ENCODE data around the gene NAGS. TPM values are rescaled to one million over a fixed set of nuclear protein-coding genes. Genes with fewer than 3 reads are reported as not detected.

Gene NAGS
- total and polyA plus RNA-seq, 2 donors (not counting 1 experiment from before 2014, with no cell fraction given) = 0.58 to 7.4 TPM

GRCh38 chr17:44004761-44005526 is 522 bp downstream of the NAGS start:
- H3K4me2 ChIP-seq (ENCODE audit: extremely low read depth, insufficient read depth, low read length) = peak overlapping the region; percentile 71
- H3K9ac ChIP-seq (ENCODE audit: insufficient read depth, low read length) = no peak overlapping the region
- no peaks in the 10 kb centered on the region for H3K27me3 ChIP-seq (ENCODE audit: control insufficient read depth, insufficient read depth, low read length)
- peak overlapping the region in 3 of 4 experiments; percentile 20 to 71 (median 67) for H3K4me3 ChIP-seq (replicated peaks in 1 of 4; ENCODE audit: control extremely low read depth in 1 of 4, insufficient read depth in 1 of 4, low read depth in 3 of 4, low read length in 4 of 4)
- H3K9me3 ChIP-seq (ENCODE audit: control insufficient read depth, insufficient read depth, low read depth, low read length) = no peaks in the 10 kb centered on the region
- H2AFZ ChIP-seq (ENCODE audit: low read length) = no peak overlapping the region
- H3K4me1 ChIP-seq (ENCODE audit: control insufficient read depth, extremely low read depth, insufficient read depth, low read length) = peaks cover 19% of the 10 kb centered on the region
- peaks cover 3% of the 10 kb centered on the region for H3K36me3 ChIP-seq (ENCODE audit: control insufficient read depth, insufficient read depth, low read length)
- H4K20me1 ChIP-seq (ENCODE audit: control insufficient read depth, extremely low read depth, insufficient read depth, low read length) = no peaks in the 10 kb centered on the region
- TF ChIP-seq EZH2 (IDR thresholded peaks at IDR 0.05; ENCODE audit: low read length, missing control alignments) (no peak), CTCF (conservative IDR thresholded peaks at IDR 0.05 in 1 of 2, IDR thresholded peaks at IDR 0.05 in 1 of 2; ENCODE audit: low read depth in 1 of 2, low read length in 2 of 2) (no peak)
- no peaks in the 10 kb centered on the region for H3K79me2 ChIP-seq (ENCODE audit: control insufficient read depth, insufficient read depth, low read length)
- no peak overlapping the region for H3K27ac ChIP-seq (ENCODE audit: insufficient read depth, low read length)
- DNase-seq (ENCODE audit: low read depth in 2 of 2) = no peak

- peak overlapping the region; percentile 16 for H2AFZ ChIP-seq (ENCODE audit: low read length)
- TF ChIP-seq EZH2 (IDR thresholded peaks at IDR 0.05; ENCODE audit: low read length, missing control alignments) = peak; percentile 51
- TF ChIP-seq CTCF (conservative IDR thresholded peaks at IDR 0.05 in 1 of 2, IDR thresholded peaks at IDR 0.05 in 1 of 2; ENCODE audit: low read depth in 1 of 2, low read length in 2 of 2) = peak in 1 of 2 donors; percentile 34
- peaks cover 3% of the 10 kb centered on the region for H3K36me3 ChIP-seq (ENCODE audit: control insufficient read depth, insufficient read depth, low read length)
- peak overlapping the region; percentile 33 to 71 (median 52) for H3K4me3 ChIP-seq (replicated peaks in 1 of 4; ENCODE audit: control extremely low read depth in 1 of 4, insufficient read depth in 1 of 4, low read depth in 3 of 4, low read length in 4 of 4)
- peak overlapping the region; percentile 71 for H3K4me2 ChIP-seq (ENCODE audit: extremely low read depth, insufficient read depth, low read length)
- H4K20me1 ChIP-seq (ENCODE audit: control insufficient read depth, extremely low read depth, insufficient read depth, low read length) = no peaks in the 10 kb centered on the region
- peak overlapping the region; percentile 37 for H3K9ac ChIP-seq (ENCODE audit: insufficient read depth, low read length)
- no peaks in the 10 kb centered on the region for H3K79me2 ChIP-seq (ENCODE audit: control insufficient read depth, insufficient read depth, low read length)
- peak overlapping the region; percentile 69 for H3K27ac ChIP-seq (ENCODE audit: insufficient read depth, low read length)
- H3K9me3 ChIP-seq (ENCODE audit: control insufficient read depth, insufficient read depth, low read depth, low read length) = no peaks in the 10 kb centered on the region
- H3K4me1 ChIP-seq (ENCODE audit: control insufficient read depth, extremely low read depth, insufficient read depth, low read length) = peaks cover 19% of the 10 kb centered on the region
- H3K27me3 ChIP-seq (ENCODE audit: control insufficient read depth, insufficient read depth, low read length) = no peaks in the 10 kb centered on the region
- DNase-seq (ENCODE audit: low read depth in 2 of 2) = no peak
Measured at GRCh38 chr17:44005527-44006271, 1.3 kb downstream of the NAGS start.

DNA sequence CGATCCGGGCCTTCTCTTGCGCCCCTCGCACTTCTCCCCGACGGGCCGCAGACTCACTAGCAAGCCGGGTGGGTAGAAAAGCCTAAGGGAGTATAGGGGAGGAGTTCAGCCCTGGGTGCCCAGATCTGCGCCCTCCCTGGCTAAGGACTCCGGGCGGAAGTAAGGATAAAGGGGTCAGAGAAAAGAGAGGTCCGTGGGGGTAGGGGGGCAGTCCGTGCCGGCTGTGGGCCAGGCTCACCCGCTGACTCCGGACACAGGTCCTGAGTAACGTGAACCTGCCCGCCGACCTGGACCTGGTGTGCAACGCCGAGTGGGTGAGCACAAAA is 1.8 kb downstream of the NAGS start:
- no peak for DNase-seq (ENCODE audit: low read depth in 2 of 2)
- H3K4me1 ChIP-seq (ENCODE audit: control insufficient read depth, extremely low read depth, insufficient read depth, low read length) = peaks cover 19% of the 10 kb centered on the region

More for the DNA sequence above, 1.8 kb downstream of the NAGS start:
- H3K9ac ChIP-seq (ENCODE audit: insufficient read depth, low read length) = peak overlapping the region; percentile 37
- H3K27me3 ChIP-seq (ENCODE audit: control insufficient read depth, insufficient read depth, low read length) = no peaks in the 10 kb centered on the region
- no peaks in the 10 kb centered on the region for H3K9me3 ChIP-seq (ENCODE audit: control insufficient read depth, insufficient read depth, low read depth, low read length)
- H3K36me3 ChIP-seq (ENCODE audit: control insufficient read depth, insufficient read depth, low read length) = peaks cover 3% of the 10 kb centered on the region
- H3K27ac ChIP-seq (ENCODE audit: insufficient read depth, low read length) = peak overlapping the region; percentile 69
- H4K20me1 ChIP-seq (ENCODE audit: control insufficient read depth, extremely low read depth, insufficient read depth, low read length) = no peaks in the 10 kb centered on the region
- H3K4me2 ChIP-seq (ENCODE audit: extremely low read depth, insufficient read depth, low read length) = peak overlapping the region; percentile 71
- H2AFZ ChIP-seq (ENCODE audit: low read length) = peak overlapping the region; percentile 16
- H3K79me2 ChIP-seq (ENCODE audit: control insufficient read depth, insufficient read depth, low read length) = no peaks in the 10 kb centered on the region
- peak overlapping the region; percentile 33 to 71 (median 52) for H3K4me3 ChIP-seq (replicated peaks in 1 of 4; ENCODE audit: control extremely low read depth in 1 of 4, insufficient read depth in 1 of 4, low read depth in 3 of 4, low read length in 4 of 4)
- TF ChIP-seq CTCF (conservative IDR thresholded peaks at IDR 0.05 in 1 of 2, IDR thresholded peaks at IDR 0.05 in 1 of 2; ENCODE audit: low read depth in 1 of 2, low read length in 2 of 2) (no peak), EZH2 (IDR thresholded peaks at IDR 0.05; ENCODE audit: low read length, missing control alignments) (no peak)
